ENCODE results near the gene TASP1. TPM values are rescaled to one million over a fixed set of nuclear protein-coding genes. Genes with fewer than 3 reads are reported as not detected.

The TASP1 gene
- total RNA-seq, 1 donor from 2014 or later: 7.7 TPM

DNA sequence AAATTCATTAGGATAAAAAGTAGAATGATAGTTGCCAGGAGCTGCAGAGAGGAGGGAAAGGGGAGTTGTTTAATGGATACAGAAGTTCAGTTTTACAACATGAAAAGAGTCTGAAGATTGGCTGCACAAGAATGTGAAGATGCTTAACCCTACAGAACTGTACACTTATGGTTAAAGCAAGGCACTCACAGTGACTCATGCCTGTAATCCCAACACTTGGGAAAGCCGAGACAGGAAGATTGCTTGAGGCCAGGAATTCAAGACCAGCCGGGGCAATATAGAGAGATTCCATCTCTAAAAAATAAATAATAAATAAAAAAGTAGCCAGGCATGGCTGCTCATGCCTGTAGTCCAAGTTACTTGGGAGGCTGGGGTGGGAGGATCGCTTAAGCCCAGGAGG lies 174.0 kb downstream of the TASP1 start:
- TF ChIP-seq, protein P1, sequence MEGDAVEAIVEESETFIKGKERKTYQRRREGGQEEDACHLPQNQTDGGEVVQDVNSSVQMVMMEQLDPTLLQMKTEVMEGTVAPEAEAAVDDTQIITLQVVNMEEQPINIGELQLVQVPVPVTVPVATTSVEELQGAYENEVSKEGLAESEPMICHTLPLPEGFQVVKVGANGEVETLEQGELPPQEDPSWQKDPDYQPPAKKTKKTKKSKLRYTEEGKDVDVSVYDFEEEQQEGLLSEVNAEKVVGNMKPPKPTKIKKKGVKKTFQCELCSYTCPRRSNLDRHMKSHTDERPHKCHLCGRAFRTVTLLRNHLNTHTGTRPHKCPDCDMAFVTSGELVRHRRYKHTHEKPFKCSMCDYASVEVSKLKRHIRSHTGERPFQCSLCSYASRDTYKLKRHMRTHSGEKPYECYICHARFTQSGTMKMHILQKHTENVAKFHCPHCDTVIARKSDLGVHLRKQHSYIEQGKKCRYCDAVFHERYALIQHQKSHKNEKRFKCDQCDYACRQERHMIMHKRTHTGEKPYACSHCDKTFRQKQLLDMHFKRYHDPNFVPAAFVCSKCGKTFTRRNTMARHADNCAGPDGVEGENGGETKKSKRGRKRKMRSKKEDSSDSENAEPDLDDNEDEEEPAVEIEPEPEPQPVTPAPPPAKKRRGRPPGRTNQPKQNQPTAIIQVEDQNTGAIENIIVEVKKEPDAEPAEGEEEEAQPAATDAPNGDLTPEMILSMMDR (conservative IDR thresholded peaks at IDR 0.05): no peak
- DNase-seq (ENCODE audit: low read depth, low spot score): no peak
- no peak overlapping the region for H3K4me3 Mint-ChIP-seq
- H3K36me3 Mint-ChIP-seq (ENCODE audit: low read depth): peaks cover 5% of the 10 kb centered on the region
- H3K9me3 Mint-ChIP-seq: peaks cover 2% of the 10 kb centered on the region
- H3K27me3 Mint-ChIP-seq (ENCODE audit: low read depth): no peaks in the 10 kb centered on the region
- H3K27ac Mint-ChIP-seq (ENCODE audit: unreplicated experiment): no peak overlapping the region
- no peaks in the 10 kb centered on the region for H3K4me1 Mint-ChIP-seq

DNA sequence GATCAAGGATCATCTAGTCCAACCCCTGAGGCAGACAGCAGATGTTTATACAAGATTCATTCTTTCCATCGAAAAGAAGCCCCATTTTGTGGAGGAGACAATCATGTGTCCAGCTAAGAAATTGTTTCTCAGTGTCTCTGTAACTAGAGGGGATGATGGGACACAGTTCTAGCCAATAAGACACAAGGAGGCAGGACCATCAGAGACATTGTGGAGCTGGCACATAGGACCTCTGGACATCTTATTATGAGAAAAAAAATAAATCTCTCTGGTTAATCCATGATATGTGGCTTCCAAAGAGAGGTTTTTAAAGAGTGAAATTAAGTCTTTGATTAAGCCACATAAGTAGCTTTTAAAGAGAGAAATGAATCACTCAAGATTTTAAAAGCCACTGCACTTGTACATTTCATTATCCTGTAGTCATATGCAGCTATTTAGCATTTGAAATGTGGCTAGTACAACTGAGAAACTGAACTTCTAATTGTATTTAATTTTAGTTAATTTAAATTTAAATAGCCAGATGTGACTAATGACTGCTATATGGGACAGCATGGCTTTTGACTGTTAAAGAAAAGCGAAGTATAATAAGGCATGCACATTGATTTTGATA lies 176.8 kb downstream of the TASP1 start:
- Mint-ChIP-seq H3K27me3 (ENCODE audit: low read depth) (no peaks in the 10 kb centered on the region), H3K27ac (ENCODE audit: unreplicated experiment) (no peak overlapping the region), H3K9me3 (no peaks in the 10 kb centered on the region), H3K4me1 (no peaks in the 10 kb centered on the region), H3K36me3 (ENCODE audit: low read depth) (no peaks in the 10 kb centered on the region), H3K4me3 (no peak overlapping the region)
- TF ChIP-seq, protein P1 (conservative IDR thresholded peaks at IDR 0.05): no peak
- no peak for DNase-seq (ENCODE audit: low read depth, low spot score)

DNA sequence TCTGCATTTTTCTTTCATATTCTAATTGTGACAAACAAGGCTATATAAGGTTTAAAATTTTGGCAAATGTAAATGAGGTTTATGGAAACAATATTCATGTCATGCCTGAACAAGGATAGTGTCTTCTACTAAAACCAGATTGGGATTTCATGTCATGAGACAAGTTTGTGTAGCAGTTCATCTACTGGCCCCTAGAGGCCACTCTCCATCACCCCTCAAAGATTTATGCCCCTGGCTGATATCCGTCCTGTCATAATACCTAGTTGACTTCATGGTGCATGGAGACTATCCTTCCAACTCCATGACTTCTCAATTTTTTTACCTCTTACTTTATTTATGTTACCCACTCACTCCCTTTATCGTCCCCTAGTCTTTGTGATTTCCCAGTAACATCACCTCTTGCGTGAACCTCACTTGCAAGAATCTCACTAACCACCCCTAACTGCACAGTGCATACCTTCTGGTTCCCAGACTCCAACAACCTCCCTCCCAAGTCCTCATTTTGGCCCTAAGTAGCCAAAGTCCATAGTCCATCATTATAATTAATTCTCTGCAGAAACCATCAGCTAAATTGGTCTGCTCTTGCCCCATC lies 179.8 kb downstream of the TASP1 start:
- H3K36me3 Mint-ChIP-seq (ENCODE audit: low read depth): no peaks in the 10 kb centered on the region
- no peaks in the 10 kb centered on the region for H3K27me3 Mint-ChIP-seq (ENCODE audit: low read depth)
- TF ChIP-seq, protein P1 (conservative IDR thresholded peaks at IDR 0.05): peak; percentile 73
- no peaks in the 10 kb centered on the region for H3K9me3 Mint-ChIP-seq
- no peak for DNase-seq (ENCODE audit: low read depth, low spot score)
- H3K27ac Mint-ChIP-seq (ENCODE audit: unreplicated experiment): no peak overlapping the region
- H3K4me3 Mint-ChIP-seq: no peak overlapping the region
- H3K4me1 Mint-ChIP-seq: no peaks in the 10 kb centered on the region

DNA sequence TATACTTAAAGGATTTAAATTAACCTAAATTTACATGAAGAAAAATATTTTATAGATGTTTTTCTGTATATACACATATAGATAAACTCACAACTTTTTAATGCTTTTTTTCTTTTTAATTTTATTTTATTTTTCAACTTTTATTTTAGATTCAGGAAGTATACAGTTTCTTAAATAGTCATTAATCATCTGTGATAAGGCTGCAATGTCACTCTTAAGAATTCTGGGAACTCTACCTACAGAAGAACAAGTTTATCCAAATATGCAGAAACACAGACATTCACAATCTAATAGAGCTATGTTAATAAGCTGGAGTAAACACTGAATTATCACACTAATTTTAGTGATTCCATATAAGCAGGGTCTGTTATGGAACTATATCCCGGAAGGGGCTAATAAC lies 181.2 kb downstream of the TASP1 start:
- no peaks in the 10 kb centered on the region for H3K27me3 Mint-ChIP-seq (ENCODE audit: low read depth)
- no peaks in the 10 kb centered on the region for H3K4me1 Mint-ChIP-seq
- no peak for DNase-seq (ENCODE audit: low read depth, low spot score)
- H3K4me3 Mint-ChIP-seq: no peak overlapping the region
- peaks cover 7% of the 10 kb centered on the region for H3K9me3 Mint-ChIP-seq
- peaks cover 12% of the 10 kb centered on the region for H3K36me3 Mint-ChIP-seq (ENCODE audit: low read depth)
- TF ChIP-seq, protein P1 (conservative IDR thresholded peaks at IDR 0.05): no peak
- H3K27ac Mint-ChIP-seq (ENCODE audit: unreplicated experiment): no peak overlapping the region

DNA sequence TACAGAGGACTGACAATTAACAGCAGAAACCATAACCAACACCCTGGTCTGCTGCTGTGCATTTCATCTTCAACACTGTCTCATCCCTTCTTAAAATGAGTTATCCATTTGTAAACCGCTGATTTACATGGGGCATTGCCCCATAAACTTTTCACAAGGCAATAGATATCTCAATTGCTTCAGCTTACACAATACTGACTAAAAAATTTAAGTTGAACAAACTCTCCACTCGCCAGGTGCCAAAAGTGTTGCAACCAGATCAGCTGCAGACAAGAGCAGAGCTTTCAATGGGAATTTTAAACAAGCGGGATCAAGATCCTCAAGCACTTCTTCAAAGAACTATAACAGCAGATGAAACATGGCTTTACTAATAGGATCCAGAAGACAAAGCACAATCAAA lies 183.0 kb downstream of the TASP1 start:
- Mint-ChIP-seq H3K36me3 (ENCODE audit: low read depth) (peaks cover 14% of the 10 kb centered on the region), H3K9me3 (peaks cover 7% of the 10 kb centered on the region), H3K4me1 (no peaks in the 10 kb centered on the region), H3K27ac (ENCODE audit: unreplicated experiment) (no peak overlapping the region), H3K4me3 (no peak overlapping the region), H3K27me3 (ENCODE audit: low read depth) (no peaks in the 10 kb centered on the region)
- TF ChIP-seq, protein P1 (conservative IDR thresholded peaks at IDR 0.05): no peak
- no peak for DNase-seq (ENCODE audit: low read depth, low spot score)
